Stimulated activated CD8-positive, alpha-beta memory T cell treated with anti-CD3 and anti-CD28 coated beads, Interleukin-15, amount 100 ng/mL, for 48 hours (primary cell): ENCODE results near the gene DNAH5.
"Not testable (repeated sequence)": the region's sequence is repeated elsewhere in the genome, so short reads cannot be mapped to it uniquely, and the experiment has no call there.

Experiments used
- DNase-seq, 2 donors: peaks; one replicate each; pipeline ENCODE4 v3.0.0-alpha.2; 2020; ENCODE audit warnings: low read depth in 2 of 2

The DNAH5 gene

GRCh38 chr5:13843175-13843846, 101.2 kb downstream of the DNAH5 start:
- no peak for DNase-seq

- no peak for DNase-seq
Observed at GRCh38 chr5:13833440-13833839, 111.0 kb downstream of the DNAH5 start.

- no peak for DNase-seq
Observed at GRCh38 chr5:13831351-13831750, 113.1 kb downstream of the DNAH5 start.

- no peak for DNase-seq
Observed at GRCh38 chr5:13830536-13830935, 114.0 kb downstream of the DNAH5 start.

- no peak for DNase-seq
Observed at GRCh38 chr5:13821366-13821765, 123.1 kb downstream of the DNAH5 start.

GRCh38 chr5:13816126-13816525, 128.4 kb downstream of the DNAH5 start:
- no peak for DNase-seq

- DNase-seq, result no peak
Observed at GRCh38 chr5:13814301-13814700, 130.2 kb downstream of the DNAH5 start.

- no peak for DNase-seq
Observed at GRCh38 chr5:13809921-13810320, 134.6 kb downstream of the DNAH5 start.

- no peak for DNase-seq
Observed at GRCh38 chr5:13804336-13804735, 140.2 kb downstream of the DNAH5 start.

- not testable (repeated sequence) for DNase-seq
Observed at GRCh38 chr5:13798569-13798968, 145.9 kb downstream of the DNAH5 start.

GRCh38 chr5:13785781-13786415, 158.6 kb downstream of the DNAH5 start:
- DNase-seq, result no peak

GRCh38 chr5:13783726-13784125, 160.8 kb downstream of the DNAH5 start:
- DNase-seq, result no peak

GRCh38 chr5:13780081-13780480, 164.4 kb downstream of the DNAH5 start:
- DNase-seq, result no peak

GRCh38 chr5:13773649-13774048, 170.8 kb downstream of the DNAH5 start:
- no peak for DNase-seq

- DNase-seq, result no peak
Observed at GRCh38 chr5:13771011-13771571, 173.4 kb downstream of the DNAH5 start.

- no peak for DNase-seq
Observed at GRCh38 chr5:13766236-13766635, 178.3 kb downstream of the DNAH5 start.

- DNase-seq, result no peak
Observed at GRCh38 chr5:13763719-13764118, 180.8 kb downstream of the DNAH5 start.

- no peak for DNase-seq
Observed at GRCh38 chr5:13749766-13750165, 194.7 kb downstream of the DNAH5 start.

GRCh38 chr5:13746026-13746425, 198.5 kb downstream of the DNAH5 start:
- no peak for DNase-seq

- no peak for DNase-seq
Observed at GRCh38 chr5:13745508-13745907, 199.0 kb downstream of the DNAH5 start.

- no peak for DNase-seq
Observed at GRCh38 chr5:13740471-13740870, 204.0 kb downstream of the DNAH5 start.

GRCh38 chr5:13739479-13739878, 205.0 kb downstream of the DNAH5 start:
- DNase-seq, result no peak

- DNase-seq, result no peak
Observed at GRCh38 chr5:13735691-13736090, 208.8 kb downstream of the DNAH5 start.
